DND-41 (cell line): ENCODE results near the gene REEP6.
"Not testable (repeated sequence)": the region's sequence is repeated elsewhere in the genome, so short reads cannot be mapped to it uniquely, and the experiment has no call there.

Experiments used
- EZH2 ChIP-seq: IDR thresholded peaks from 3 replicates; pipeline ENCODE4 v1.6.1; 2012; ENCODE audit warnings: borderline replicate concordance, low read depth, mild to moderate bottlenecking, moderate library complexity, low read length, inconsistent platforms; ENCODE audit not compliant: severe bottlenecking
- TF ChIP-seq, protein P1 (sequence below): IDR thresholded peaks from 2 replicates; pipeline ENCODE4 v1.5.1; 2012; ENCODE audit warnings: borderline replicate concordance, low read length, moderate library complexity, mild to moderate bottlenecking; ENCODE audit not compliant: poor library complexity, severe bottlenecking; ENCODE audit errors: extremely low read depth

GRCh38 chr19:1499231-1499630, 8.2 kb downstream of the REEP6 start:
- TF ChIP-seq, protein P1, sequence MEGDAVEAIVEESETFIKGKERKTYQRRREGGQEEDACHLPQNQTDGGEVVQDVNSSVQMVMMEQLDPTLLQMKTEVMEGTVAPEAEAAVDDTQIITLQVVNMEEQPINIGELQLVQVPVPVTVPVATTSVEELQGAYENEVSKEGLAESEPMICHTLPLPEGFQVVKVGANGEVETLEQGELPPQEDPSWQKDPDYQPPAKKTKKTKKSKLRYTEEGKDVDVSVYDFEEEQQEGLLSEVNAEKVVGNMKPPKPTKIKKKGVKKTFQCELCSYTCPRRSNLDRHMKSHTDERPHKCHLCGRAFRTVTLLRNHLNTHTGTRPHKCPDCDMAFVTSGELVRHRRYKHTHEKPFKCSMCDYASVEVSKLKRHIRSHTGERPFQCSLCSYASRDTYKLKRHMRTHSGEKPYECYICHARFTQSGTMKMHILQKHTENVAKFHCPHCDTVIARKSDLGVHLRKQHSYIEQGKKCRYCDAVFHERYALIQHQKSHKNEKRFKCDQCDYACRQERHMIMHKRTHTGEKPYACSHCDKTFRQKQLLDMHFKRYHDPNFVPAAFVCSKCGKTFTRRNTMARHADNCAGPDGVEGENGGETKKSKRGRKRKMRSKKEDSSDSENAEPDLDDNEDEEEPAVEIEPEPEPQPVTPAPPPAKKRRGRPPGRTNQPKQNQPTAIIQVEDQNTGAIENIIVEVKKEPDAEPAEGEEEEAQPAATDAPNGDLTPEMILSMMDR = not testable (repeated sequence)
- not testable (repeated sequence) for TF ChIP-seq EZH2
